Keratinocyte (primary cell): ENCODE measurements around the gene CORO1A.

ENCODE experiments used
- CTCF ChIP-seq, 3 experiments: IDR thresholded peaks in 1 of 3; conservative IDR thresholded peaks in 1 of 3; optimal IDR thresholded peaks in 1 of 3; 2 replicates in 2 of 3; 3 replicates in 1 of 3; pipeline versions ENCODE3 to v1.5.1; 2011; ENCODE audit warnings: low read length in 3 of 3, mild to moderate bottlenecking in 3 of 3, moderate library complexity in 2 of 3, control low read depth in 1 of 3, inconsistent platforms in 1 of 3; ENCODE audit not compliant: insufficient read depth in 2 of 3; ENCODE audit errors: extremely low read depth in 1 of 3
- EZH2 ChIP-seq: IDR thresholded peaks from one replicate; pipeline ENCODE4 v1.6.1; 2012; ENCODE audit warnings: inconsistent platforms, mild to moderate bottlenecking, low read length, moderate library complexity

GRCh38 chr16:30152517-30152916 is 30.9 kb upstream of the CORO1A start:
- no peak for TF ChIP-seq CTCF (optimal IDR thresholded peaks at IDR 0.05 in 1 of 3, IDR thresholded peaks at IDR 0.05 in 1 of 3, conservative IDR thresholded peaks at IDR 0.05 in 1 of 3; ENCODE audit: extremely low read depth in 1 of 3, insufficient read depth in 2 of 3, low read length in 3 of 3)
- no peak for TF ChIP-seq EZH2
